Activated CD8-positive, alpha-beta memory T cell treated with anti-CD3 and anti-CD28 coated beads for 1 hour (primary cell): ENCODE results near the gene RIPPLY3.
"Not testable (repeated sequence)": the region's sequence is repeated elsewhere in the genome, so short reads cannot be mapped to it uniquely, and the experiment has no call there.

Experiments
- DNase-seq, 2 donors: peaks; one replicate each; pipeline ENCODE4 v3.0.0-alpha.2; 2020; ENCODE audit warnings: low read depth in 1 of 2; ENCODE audit errors: extremely low read depth in 1 of 2

RIPPLY3 gene

GRCh38 chr21:37008724-37009123 is 2.2 kb downstream of the RIPPLY3 start:
- no peak for DNase-seq

GRCh38 chr21:37009740-37010341 is 3.3 kb downstream of the RIPPLY3 start:
- DNase-seq: peak; percentile 45 to 67

- no peak for DNase-seq
Observed at GRCh38 chr21:37017951-37018679, 11.6 kb downstream of the RIPPLY3 start.

GRCh38 chr21:37026499-37026898 is 20.0 kb downstream of the RIPPLY3 start:
- no peak for DNase-seq

DNA sequence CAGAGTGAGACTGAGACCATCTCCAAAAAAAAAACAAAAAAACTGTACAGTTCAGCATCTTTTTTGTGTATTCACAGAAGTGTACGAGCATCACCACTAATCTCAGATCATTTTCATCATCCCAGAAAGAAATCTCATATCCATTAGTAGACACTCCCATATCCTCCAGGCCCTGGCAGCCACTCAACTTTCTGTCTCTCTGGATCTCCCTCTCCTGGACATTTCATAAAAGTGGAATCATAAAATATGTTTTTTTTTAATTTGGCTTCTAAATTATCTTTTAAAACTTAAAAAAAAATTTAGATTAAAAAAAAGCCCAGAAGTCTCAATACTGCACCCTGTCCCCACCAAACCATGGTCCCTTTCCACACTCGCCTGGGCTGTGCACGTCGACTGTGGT is 22.1 kb downstream of the RIPPLY3 start:
- no peak for DNase-seq

GRCh38 chr21:37030864-37031263 is 24.4 kb downstream of the RIPPLY3 start:
- DNase-seq: no peak

DNA sequence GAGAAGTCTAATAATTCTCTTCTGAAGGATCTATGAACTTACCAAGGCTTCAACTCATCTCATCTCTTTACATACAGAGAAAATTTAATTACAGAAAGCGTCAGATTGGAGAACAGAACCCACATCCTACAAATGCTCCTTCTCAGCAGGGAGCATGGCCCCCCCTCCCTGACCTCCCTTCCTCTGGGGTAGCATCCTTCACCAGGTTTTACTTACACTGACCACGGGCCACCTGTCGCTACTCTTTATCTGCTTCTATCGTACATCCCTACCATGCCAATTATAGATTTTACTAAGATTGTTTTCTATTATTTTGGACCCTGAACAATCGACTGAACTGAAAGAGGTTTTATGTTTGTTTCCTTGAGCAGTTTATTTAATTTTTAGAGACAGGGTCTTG is 25.8 kb downstream of the RIPPLY3 start:
- DNase-seq: no peak

GRCh38 chr21:37032877-37033471 is 26.5 kb downstream of the RIPPLY3 start:
- no peak for DNase-seq

GRCh38 chr21:37034394-37034793 is 27.9 kb downstream of the RIPPLY3 start:
- not testable (repeated sequence) for DNase-seq

DNA sequence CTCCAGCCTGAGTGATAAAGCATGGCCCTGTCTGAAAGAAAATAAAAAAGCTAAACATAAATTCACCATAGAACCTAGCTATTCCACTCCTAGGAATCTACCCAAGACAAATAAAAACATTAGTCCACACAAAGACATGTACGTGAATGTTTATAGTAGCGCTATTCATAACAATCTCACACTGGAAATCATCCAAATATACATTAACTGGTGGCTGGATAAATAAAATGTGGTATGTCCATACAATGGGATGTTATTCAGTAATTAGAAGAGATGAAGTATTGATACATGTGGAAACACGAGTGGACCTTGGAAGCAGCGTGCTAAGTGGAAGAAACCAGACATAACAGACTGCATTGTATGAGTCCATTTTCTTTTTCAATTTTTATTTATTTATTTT is 29.7 kb downstream of the RIPPLY3 start:
- no peak for DNase-seq

GRCh38 chr21:37039411-37040075 is 33.0 kb downstream of the RIPPLY3 start:
- no peak for DNase-seq

DNA sequence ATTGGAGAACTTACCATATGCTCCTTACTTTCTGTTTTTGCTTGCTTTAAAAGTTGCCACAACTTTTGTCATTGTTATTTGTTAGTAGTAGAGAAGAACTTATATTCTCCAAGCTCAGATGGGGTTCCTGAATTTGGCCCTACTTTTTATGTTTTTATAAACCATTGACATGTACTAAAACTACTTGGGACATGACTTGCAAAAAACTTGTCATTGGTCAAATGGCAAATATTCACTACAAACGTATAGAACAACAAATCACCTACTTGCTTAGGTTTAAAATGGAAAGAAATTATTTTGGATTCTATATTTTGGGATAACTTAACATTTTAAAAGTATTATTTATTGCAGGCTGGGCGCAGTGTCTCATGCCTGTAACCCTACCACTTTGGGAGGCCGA is 33.7 kb downstream of the RIPPLY3 start:
- DNase-seq: no peak

DNA sequence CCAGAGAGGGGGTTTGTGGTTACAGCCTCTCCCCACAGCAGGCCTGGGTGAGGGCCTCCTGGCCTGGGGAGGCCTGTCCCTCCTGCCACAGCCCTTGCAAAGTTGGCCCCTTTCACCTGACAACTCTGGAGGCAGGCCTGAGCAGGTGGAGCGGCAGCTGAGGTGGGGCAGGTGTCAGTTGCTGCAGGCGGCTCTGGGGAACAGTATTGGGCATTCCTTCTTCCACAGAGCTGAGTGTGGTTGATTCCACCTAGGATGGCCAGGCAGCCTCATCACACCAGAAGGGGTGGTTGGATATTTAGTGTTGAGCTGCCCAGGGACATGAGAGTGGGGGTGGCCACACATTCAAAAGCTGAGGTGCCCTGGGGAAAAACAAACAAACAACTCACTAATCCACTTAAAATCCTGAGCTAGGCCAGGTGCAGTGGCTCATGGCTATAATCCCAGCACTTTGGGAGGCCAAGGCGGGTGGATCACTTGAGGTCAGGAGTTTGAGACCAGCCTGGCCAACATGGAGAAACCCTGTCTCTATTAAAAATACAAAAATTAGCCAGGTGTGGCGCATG is 35.3 kb downstream of the RIPPLY3 start:
- no peak for DNase-seq

- DNase-seq: no peak
Observed at GRCh38 chr21:37043818-37044217, 37.3 kb downstream of the RIPPLY3 start.

- DNase-seq: no peak
Observed at GRCh38 chr21:37044643-37045042, 38.1 kb downstream of the RIPPLY3 start.

- DNase-seq: no peak
Observed at GRCh38 chr21:37045149-37045548, 38.6 kb downstream of the RIPPLY3 start.

DNA sequence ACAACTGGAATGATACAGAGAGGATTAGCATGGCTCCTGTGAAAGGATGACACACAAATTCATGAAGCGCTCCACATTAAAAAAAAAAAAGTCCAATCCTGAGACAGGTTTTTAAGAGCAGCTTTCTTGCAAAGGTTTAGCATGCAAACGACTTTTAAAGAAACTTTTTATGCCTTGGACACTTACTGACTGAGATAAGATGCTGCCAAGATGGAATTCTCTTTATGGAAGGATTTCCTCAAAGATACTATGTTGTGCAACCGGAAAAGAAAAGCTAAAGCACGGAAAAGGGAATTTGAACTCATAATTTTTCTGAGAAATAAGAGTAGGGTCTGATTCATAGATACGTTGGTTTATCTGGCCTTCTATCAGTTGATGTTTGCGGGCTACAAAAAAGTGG is 39.1 kb downstream of the RIPPLY3 start:
- no peak for DNase-seq

- DNase-seq: no peak
Observed at GRCh38 chr21:37047079-37047478, 40.6 kb downstream of the RIPPLY3 start.

GRCh38 chr21:37049741-37050140 is 43.2 kb downstream of the RIPPLY3 start:
- DNase-seq: not testable (repeated sequence)

DNA sequence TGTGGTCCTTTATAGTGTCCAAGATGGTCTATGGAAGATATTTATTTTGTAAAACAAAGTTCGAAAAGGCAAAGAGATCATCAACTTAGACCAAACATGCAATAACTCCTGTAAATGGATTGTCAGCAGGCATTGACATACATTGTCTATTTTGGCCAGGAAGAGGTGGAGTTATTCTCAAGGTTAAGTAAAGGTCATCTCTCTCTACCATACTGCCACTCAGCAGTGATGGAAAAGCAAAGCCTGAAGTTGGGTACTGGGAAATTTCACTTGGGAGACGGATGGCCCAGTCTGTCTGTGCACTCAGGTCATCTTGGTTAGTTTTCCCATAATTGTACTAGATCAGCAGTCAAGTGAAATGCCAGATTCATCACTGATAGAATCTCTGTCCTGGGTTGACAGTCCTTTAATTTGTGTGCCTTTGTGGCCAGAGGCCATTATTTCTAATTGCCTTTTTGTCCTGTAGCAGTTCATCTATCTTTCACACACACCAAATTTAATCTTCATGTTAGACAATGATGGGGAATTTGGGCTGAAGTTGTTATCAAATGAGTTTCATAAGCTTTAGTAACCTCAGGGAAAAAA is 48.9 kb downstream of the RIPPLY3 start:
- DNase-seq: no peak

DNA sequence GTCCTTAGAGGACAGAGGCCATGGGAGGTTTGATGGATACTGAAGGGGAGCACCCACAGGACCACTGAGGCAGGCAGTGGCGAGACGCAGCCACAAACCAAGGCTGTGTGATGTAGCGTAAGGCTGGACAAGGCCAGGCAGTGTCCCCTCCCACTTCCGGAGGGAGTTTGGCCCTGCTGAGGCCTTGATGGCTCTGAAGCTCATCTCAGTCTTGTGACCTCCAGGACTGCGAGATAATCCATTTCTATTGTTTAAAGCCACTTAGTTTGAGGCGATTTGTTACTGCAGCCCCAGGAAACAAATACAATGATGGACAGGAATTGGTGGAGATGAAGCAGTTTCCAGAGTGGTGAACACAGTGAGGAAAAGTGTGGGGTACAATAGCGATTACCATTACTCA is 51.1 kb downstream of the RIPPLY3 start:
- no peak for DNase-seq
